Activated T-helper 2 cell treated with anti-CD3 and anti-CD28 coated beads, Interferon-gamma antibody, Interleukin-2, Interleukin-4, amounts not matched to agents 10 μg/mL and 5 μg/mL and 100 μg/mL, durations not matched to agents 14 hours and 24 hours and 36 hours (primary cell): ENCODE measurements around the gene MCC. TPM values are rescaled to one million over a fixed set of nuclear protein-coding genes. Genes with fewer than 3 reads are reported as not detected.

ENCODE experiments used
- DNase-seq: peaks from one replicate; pipeline ENCODE4 v3.0.0; 2021; ENCODE audit warnings: low spot score
- H3K27ac Mint-ChIP-seq: one replicate; pipeline ENCODE4 v1.8.0; 2021; ENCODE audit warnings: mixed read lengths
- H3K27me3 Mint-ChIP-seq: one replicate; pipeline ENCODE4 v1.8.0; 2021; ENCODE audit warnings: low read depth, mixed read lengths
- H3K36me3 Mint-ChIP-seq: one replicate; pipeline ENCODE4 v1.8.0; 2021; ENCODE audit warnings: low read depth, mixed read lengths
- H3K4me1 Mint-ChIP-seq: one replicate; pipeline ENCODE4 v1.8.0; 2021; ENCODE audit warnings: low read depth, mixed read lengths
- H3K4me3 Mint-ChIP-seq: one replicate; pipeline ENCODE4 v1.8.0; 2021; ENCODE audit warnings: low read depth, mild to moderate bottlenecking, moderate library complexity, mixed read lengths
- H3K9me3 Mint-ChIP-seq: one replicate; pipeline ENCODE4 v1.8.0; 2021; ENCODE audit warnings: mixed read lengths
- intact Hi-C: fragments of 100-400 bp; cut with micrococcal nuclease; formaldehyde crosslinking; loops from one replicate; pipeline ENCODE4 v1.15.1; 2023
- total RNA-seq: library from RNA; stranded (reverse); gene quantifications from 2 replicates; pipeline ENCODE4 v1.2.3, GENCODE V29; 2022

MCC gene
- total RNA-seq, 1 donor from 2014 or later: 2.1 TPM

- Mint-ChIP-seq H3K27ac (no peak overlapping the region), H3K4me3 (no peak overlapping the region), H3K27me3 (peaks cover 13% of the 10 kb centered on the region), H3K36me3 (no peaks in the 10 kb centered on the region), H3K4me1 (no peaks in the 10 kb centered on the region), H3K9me3 (no peaks in the 10 kb centered on the region)
- intact Hi-C loops: no loop called here
- no peak for DNase-seq
These were observed 324.2 kb downstream of the MCC start for GRCh38 chr5:113164021-113164420.

DNA sequence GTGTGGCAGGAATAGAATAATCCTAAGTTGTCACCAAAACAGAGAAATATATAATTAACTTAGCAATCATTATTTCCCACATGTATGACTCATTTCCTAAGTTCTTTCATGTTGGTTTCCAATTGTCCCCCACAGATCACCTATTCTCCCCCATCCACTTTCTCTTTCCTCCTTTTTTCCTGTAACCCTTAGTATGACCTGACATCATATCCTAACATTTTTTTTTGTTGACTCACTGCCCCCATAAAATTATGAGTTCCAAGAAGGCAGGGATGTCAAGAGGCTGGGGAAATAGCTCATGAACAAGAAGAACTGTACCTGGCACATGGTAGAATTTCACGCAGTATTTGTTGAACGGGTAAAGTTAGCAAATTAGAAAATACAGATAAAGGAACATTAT lies 324.9 kb downstream of the MCC start:
- H3K27me3 Mint-ChIP-seq: peaks cover 11% of the 10 kb centered on the region
- H3K36me3 Mint-ChIP-seq: no peaks in the 10 kb centered on the region
- H3K27ac Mint-ChIP-seq: no peak overlapping the region
- no peaks in the 10 kb centered on the region for H3K4me1 Mint-ChIP-seq
- no peaks in the 10 kb centered on the region for H3K9me3 Mint-ChIP-seq
- no peak for DNase-seq
- intact Hi-C loops: no loop called here
- H3K4me3 Mint-ChIP-seq: no peak overlapping the region

- DNase-seq: no peak
- H3K9me3 Mint-ChIP-seq: no peaks in the 10 kb centered on the region
- no peaks in the 10 kb centered on the region for H3K4me1 Mint-ChIP-seq
- peaks cover 9% of the 10 kb centered on the region for H3K27me3 Mint-ChIP-seq
- H3K4me3 Mint-ChIP-seq: no peak overlapping the region
- intact Hi-C loops: no loop called here
- H3K27ac Mint-ChIP-seq: no peak overlapping the region
- no peaks in the 10 kb centered on the region for H3K36me3 Mint-ChIP-seq
These were observed 325.5 kb downstream of the MCC start for GRCh38 chr5:113162770-113163169.

DNA sequence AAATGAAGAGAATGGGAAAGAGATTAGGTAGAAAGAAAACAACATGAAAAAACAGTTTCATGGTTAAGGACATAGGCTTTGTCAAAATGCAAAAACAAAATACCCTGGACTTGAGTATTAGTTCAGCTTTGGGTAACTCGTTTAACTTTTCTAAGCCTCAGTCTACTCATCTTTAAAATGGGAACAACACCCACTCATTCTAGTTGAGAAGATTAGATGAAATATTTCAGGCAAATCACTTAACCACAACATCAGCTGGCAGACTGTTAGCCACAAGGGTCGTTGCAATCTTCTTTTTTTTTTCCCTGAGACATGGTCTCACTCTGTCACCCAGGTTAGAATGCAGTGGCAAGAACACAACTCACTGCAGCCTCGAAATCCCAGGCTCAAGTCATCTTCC lies 326.0 kb downstream of the MCC start:
- no peak overlapping the region for H3K4me3 Mint-ChIP-seq
- H3K36me3 Mint-ChIP-seq: no peaks in the 10 kb centered on the region

GRCh38 chr5:113161806-113162205 lies 326.4 kb downstream of the MCC start:
- H3K4me1 Mint-ChIP-seq: no peaks in the 10 kb centered on the region
- intact Hi-C loops: no loop called here
- no peak for DNase-seq
- H3K27me3 Mint-ChIP-seq: peaks cover 6% of the 10 kb centered on the region
- H3K4me3 Mint-ChIP-seq: no peak overlapping the region
- no peaks in the 10 kb centered on the region for H3K9me3 Mint-ChIP-seq
- no peaks in the 10 kb centered on the region for H3K36me3 Mint-ChIP-seq
- no peak overlapping the region for H3K27ac Mint-ChIP-seq

More for the DNA sequence above, 326.0 kb downstream of the MCC start:
- no peak for DNase-seq
- Mint-ChIP-seq H3K27ac (no peak overlapping the region), H3K27me3 (peaks cover 6% of the 10 kb centered on the region), H3K4me1 (no peaks in the 10 kb centered on the region), H3K9me3 (no peaks in the 10 kb centered on the region)
- intact Hi-C loops: no loop called here

GRCh38 chr5:113157886-113158285 lies 330.4 kb downstream of the MCC start:
- H3K27me3 Mint-ChIP-seq: peaks cover 14% of the 10 kb centered on the region
- DNase-seq: no peak
- H3K4me1 Mint-ChIP-seq: no peaks in the 10 kb centered on the region
- H3K9me3 Mint-ChIP-seq: no peaks in the 10 kb centered on the region
- intact Hi-C loops: no loop called here
- H3K4me3 Mint-ChIP-seq: no peak overlapping the region
- no peak overlapping the region for H3K27ac Mint-ChIP-seq
- H3K36me3 Mint-ChIP-seq: no peaks in the 10 kb centered on the region

GRCh38 chr5:113156271-113156877 lies 331.9 kb downstream of the MCC start:
- peaks cover 16% of the 10 kb centered on the region for H3K27me3 Mint-ChIP-seq
- no peaks in the 10 kb centered on the region for H3K9me3 Mint-ChIP-seq
- no peaks in the 10 kb centered on the region for H3K36me3 Mint-ChIP-seq
- intact Hi-C loops: no loop called here
- DNase-seq: no peak
- no peaks in the 10 kb centered on the region for H3K4me1 Mint-ChIP-seq
- no peak overlapping the region for H3K4me3 Mint-ChIP-seq
- no peak overlapping the region for H3K27ac Mint-ChIP-seq

DNA sequence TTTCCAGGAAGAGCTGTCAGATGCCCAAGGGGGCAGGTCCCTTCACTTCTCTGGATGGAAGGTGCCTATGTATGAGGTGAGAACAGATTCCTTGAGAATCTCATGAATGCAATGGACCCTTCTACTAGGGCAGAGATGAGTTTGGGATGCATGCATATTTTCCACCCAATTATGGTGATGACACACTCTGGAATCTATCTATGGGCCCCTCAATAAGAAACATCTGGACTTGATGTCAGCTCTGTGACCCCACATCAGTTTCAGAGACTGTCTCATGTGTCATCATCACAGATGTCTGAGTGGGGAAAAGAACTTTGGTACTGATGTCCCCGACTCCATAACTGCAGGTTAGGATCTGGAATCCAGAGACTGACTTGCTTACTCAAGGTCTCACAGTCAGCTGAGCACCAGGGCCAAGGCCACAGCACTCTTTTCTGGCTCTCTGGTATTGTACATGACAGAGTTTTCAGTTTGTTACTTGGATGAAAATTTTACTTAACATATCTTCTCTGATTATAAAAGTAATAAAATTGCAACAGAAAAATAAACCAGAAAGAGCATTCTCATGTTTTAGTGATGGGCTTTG lies 334.6 kb downstream of the MCC start:
- intact Hi-C loops: no loop called here
- Mint-ChIP-seq H3K4me1 (no peaks in the 10 kb centered on the region), H3K27ac (no peak overlapping the region), H3K4me3 (no peak overlapping the region), H3K9me3 (no peaks in the 10 kb centered on the region), H3K27me3 (peaks cover 16% of the 10 kb centered on the region), H3K36me3 (no peaks in the 10 kb centered on the region)
- no peak for DNase-seq

DNA sequence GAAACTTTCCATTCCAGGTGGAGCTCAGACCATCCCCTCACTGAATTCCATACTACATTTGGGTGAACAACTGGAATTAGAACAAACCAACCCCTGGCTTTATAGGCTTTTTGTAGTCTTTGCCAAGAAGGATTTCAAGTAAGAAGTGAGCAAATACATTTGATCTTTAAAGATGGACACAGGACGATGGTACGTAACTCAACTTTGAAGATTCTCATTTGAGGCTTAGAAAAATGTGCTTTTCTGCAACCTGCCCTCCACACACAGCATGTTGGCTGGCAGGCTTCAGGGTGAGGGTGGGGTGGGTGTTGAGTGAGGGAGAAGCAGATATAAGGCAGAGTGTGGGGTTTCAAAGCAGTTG lies 335.9 kb downstream of the MCC start:
- DNase-seq: no peak
- no peaks in the 10 kb centered on the region for H3K36me3 Mint-ChIP-seq
- no peaks in the 10 kb centered on the region for H3K9me3 Mint-ChIP-seq
- no peak overlapping the region for H3K27ac Mint-ChIP-seq
- no peaks in the 10 kb centered on the region for H3K4me1 Mint-ChIP-seq
- H3K27me3 Mint-ChIP-seq: peaks cover 27% of the 10 kb centered on the region
- intact Hi-C loops: no loop called here
- H3K4me3 Mint-ChIP-seq: no peak overlapping the region

- no peak overlapping the region for H3K4me3 Mint-ChIP-seq
- no peak overlapping the region for H3K27ac Mint-ChIP-seq
- intact Hi-C loops: no loop called here
- no peaks in the 10 kb centered on the region for H3K36me3 Mint-ChIP-seq
- no peaks in the 10 kb centered on the region for H3K9me3 Mint-ChIP-seq
- no peak for DNase-seq
- H3K4me1 Mint-ChIP-seq: no peaks in the 10 kb centered on the region
- H3K27me3 Mint-ChIP-seq: peaks cover 27% of the 10 kb centered on the region
These were observed 336.4 kb downstream of the MCC start for GRCh38 chr5:113151641-113152379.

DNA sequence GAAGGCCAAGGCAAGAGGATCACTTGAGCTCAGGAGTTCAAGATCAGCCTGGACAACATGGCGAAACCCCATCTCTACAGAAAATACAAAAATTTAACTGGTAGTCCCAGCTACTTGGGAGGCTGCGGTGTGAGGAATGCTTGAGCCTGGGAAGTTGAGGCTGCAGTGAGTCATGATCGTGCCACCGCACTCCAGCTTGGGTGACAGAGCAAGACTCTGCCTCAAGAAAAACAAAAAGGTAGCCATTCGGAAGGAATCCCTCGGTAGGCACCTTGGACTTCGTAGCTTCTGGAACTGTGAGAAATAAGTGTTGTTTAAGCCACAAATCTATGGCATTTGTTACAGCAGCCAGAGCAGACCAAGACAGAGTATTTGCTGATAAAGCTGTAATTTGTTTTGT lies 337.4 kb downstream of the MCC start:
- H3K36me3 Mint-ChIP-seq: no peaks in the 10 kb centered on the region
- H3K4me3 Mint-ChIP-seq: no peak overlapping the region
- no peaks in the 10 kb centered on the region for H3K9me3 Mint-ChIP-seq
- H3K27me3 Mint-ChIP-seq: peaks cover 27% of the 10 kb centered on the region
- intact Hi-C loops: no loop called here
- DNase-seq: no peak
- no peak overlapping the region for H3K27ac Mint-ChIP-seq
- H3K4me1 Mint-ChIP-seq: no peaks in the 10 kb centered on the region

DNA sequence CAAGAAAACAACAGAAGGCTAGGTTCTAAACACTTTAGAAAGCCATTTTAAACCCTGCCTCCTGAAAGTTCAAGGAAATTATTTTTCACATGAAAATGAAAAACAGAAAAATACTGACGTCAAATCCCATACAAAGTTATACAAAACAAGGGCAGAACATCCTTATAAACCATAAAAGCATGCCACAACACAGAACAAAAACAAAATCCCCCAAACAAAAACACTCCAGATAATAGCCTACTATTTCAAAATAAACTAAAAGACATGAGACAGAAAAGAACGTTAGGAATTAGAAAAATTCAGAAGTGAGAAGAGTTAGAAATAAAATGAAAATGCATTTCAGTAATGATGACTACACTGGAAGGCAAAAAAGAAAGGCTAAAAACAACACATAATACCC lies 338.0 kb downstream of the MCC start:
- no peak overlapping the region for H3K4me3 Mint-ChIP-seq
- no peaks in the 10 kb centered on the region for H3K9me3 Mint-ChIP-seq
- H3K27ac Mint-ChIP-seq: no peak overlapping the region
- no peaks in the 10 kb centered on the region for H3K4me1 Mint-ChIP-seq
- H3K27me3 Mint-ChIP-seq: peaks cover 27% of the 10 kb centered on the region
- DNase-seq: no peak
- intact Hi-C loops: no loop called here
- no peaks in the 10 kb centered on the region for H3K36me3 Mint-ChIP-seq

DNA sequence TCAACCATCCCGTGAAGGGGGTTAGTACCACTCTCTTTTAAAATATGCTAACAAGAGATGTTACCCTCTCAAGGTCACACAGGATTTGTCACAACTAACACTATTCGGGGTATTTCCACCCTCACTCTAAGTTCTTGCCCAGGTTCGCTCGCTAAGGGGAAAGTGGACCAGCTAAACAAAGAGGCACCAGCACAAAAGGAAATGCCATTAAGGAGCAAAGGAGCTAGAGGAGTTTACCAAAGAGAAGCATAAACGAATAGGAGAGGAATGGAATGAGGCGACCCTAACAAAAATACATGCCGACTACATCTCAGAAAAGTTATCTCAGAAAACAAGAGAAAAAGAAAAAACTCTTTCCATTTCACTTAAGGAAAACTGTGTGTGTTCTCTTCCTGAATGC lies 340.7 kb downstream of the MCC start:
- intact Hi-C loops: no loop called here

More for the DNA sequence above, 340.7 kb downstream of the MCC start:
- no peak overlapping the region for H3K27ac Mint-ChIP-seq
- no peaks in the 10 kb centered on the region for H3K9me3 Mint-ChIP-seq
- peaks cover 19% of the 10 kb centered on the region for H3K27me3 Mint-ChIP-seq
- H3K4me3 Mint-ChIP-seq: no peak overlapping the region
- H3K36me3 Mint-ChIP-seq: no peaks in the 10 kb centered on the region
- no peak for DNase-seq
- no peaks in the 10 kb centered on the region for H3K4me1 Mint-ChIP-seq
